H1 (cell line): ENCODE data around the gene C6orf120. TPM values are rescaled to one million over a fixed set of nuclear protein-coding genes. Genes with fewer than 3 reads are reported as not detected.

Source experiments
- CTCF ChIA-PET: fragments of 300-600 bp; sonication (Branson Sonifier 250); formaldehyde crosslinking; loops from one replicate; lab custom pipeline; 2021; ENCODE audit not compliant: partially characterized antibody; lab: Charles Lee
- POLR2A ChIA-PET: fragments of 300-600 bp; sonication (Branson Sonifier 250); formaldehyde crosslinking; loops from one replicate; lab custom pipeline; 2021; ENCODE audit warnings: inconsistent platforms; ENCODE audit not compliant: partially characterized antibody; lab: Charles Lee
- DNase-seq, 2 experiments: peaks; one replicate each; pipeline versions ENCODE4 v3.0.0 to v3.0.0-alpha.2; 2010 to 2022; ENCODE audit warnings: low spot score in 2 of 2, low read depth in 1 of 2, mixed read lengths in 1 of 2
- FAIRE-seq: peaks from 2 replicates; lab custom pipeline; 2011; peaks lifted over from hg19 to GRCh38; lab: Jason Lieb, UNC
- H2AFZ ChIP-seq: 2 replicates; pipeline ENCODE4 v1.8.1; 2012; ENCODE audit warnings: low read length, inconsistent platforms
- H2AK5ac ChIP-seq: 2 replicates; pipeline ENCODE4 v1.6.1; 2013; ENCODE audit warnings: low read depth, low read length
- H2BK120ac ChIP-seq: replicated peaks from 2 replicates; pipeline ENCODE3; 2013; ENCODE audit warnings: low read depth, low read length, inconsistent platforms
- H2BK12ac ChIP-seq: 2 replicates; pipeline ENCODE4 v1.6.1; 2013; ENCODE audit warnings: low read depth, low read length
- H2BK15ac ChIP-seq: 2 replicates; pipeline ENCODE4 v1.6.1; 2013; ENCODE audit warnings: low read length
- H2BK20ac ChIP-seq: 2 replicates; pipeline ENCODE4 v1.6.1; 2013; ENCODE audit warnings: low read length
- H2BK5ac ChIP-seq: 2 replicates; pipeline ENCODE4 v1.6.1; 2013; ENCODE audit warnings: low read depth, low read length
- H3K14ac ChIP-seq: 2 replicates; pipeline ENCODE4 v1.6.1; 2013; ENCODE audit warnings: inconsistent platforms; ENCODE audit not compliant: insufficient read length
- H3K18ac ChIP-seq: 2 replicates; pipeline ENCODE4 v1.6.1; 2013; ENCODE audit warnings: low read length; ENCODE audit errors: extremely low read depth
- H3K23ac ChIP-seq: 2 replicates; pipeline ENCODE4 v1.6.1; 2013; ENCODE audit warnings: inconsistent platforms; ENCODE audit not compliant: insufficient read length
- H3K23me2 ChIP-seq: 2 replicates; pipeline ENCODE4 v1.6.1; 2013; ENCODE audit warnings: low read depth, low read length
- H3K27ac ChIP-seq: 2 replicates; pipeline ENCODE4 v1.6.1; 2011; ENCODE audit warnings: low read depth, low read length, inconsistent platforms
- H3K27me3 ChIP-seq, 4 experiments: replicated peaks in 1 of 4; 1 replicate in 1 of 4; 2 replicates in 3 of 4; pipeline versions ENCODE4 v1.6.1 to v1.8.1; 2011 to 2013; ENCODE audit warnings: low read length in 3 of 4, mild to moderate bottlenecking in 3 of 4, inconsistent platforms in 2 of 4, mixed read lengths in 2 of 4, moderate library complexity in 1 of 4; ENCODE audit not compliant: control insufficient read depth in 3 of 4, insufficient read depth in 3 of 4; ENCODE audit errors: extremely low read depth in 1 of 4
- H3K36me3 ChIP-seq, 4 experiments: 2 replicates each; pipeline versions ENCODE4 v1.6.1 to v1.8.1; 2011 to 2013; ENCODE audit warnings: mild to moderate bottlenecking in 4 of 4, low read length in 3 of 4, moderate library complexity in 2 of 4, control low read depth in 1 of 4, inconsistent platforms in 1 of 4; ENCODE audit not compliant: insufficient read depth in 4 of 4, control insufficient read depth in 2 of 4
- H3K4ac ChIP-seq: replicated peaks from 2 replicates; pipeline ENCODE3; 2013; ENCODE audit warnings: low read length, low read depth, mixed read lengths, inconsistent platforms; ENCODE audit not compliant: insufficient read length
- H3K4me1 ChIP-seq, 4 experiments: replicated peaks in 1 of 4; 1 replicate in 1 of 4; 2 replicates in 3 of 4; pipeline versions ENCODE4 v1.6.1 to v1.8.1; 2011 to 2013; ENCODE audit warnings: low read length in 3 of 4, inconsistent platforms in 2 of 4, mixed read lengths in 1 of 4; ENCODE audit not compliant: insufficient read depth in 4 of 4, control insufficient read depth in 3 of 4
- H3K4me2 ChIP-seq, 2 experiments: 2 replicates each; pipeline versions ENCODE4 v1.6.1 to v1.8.1; 2011 to 2013; ENCODE audit warnings: low read depth in 2 of 2, low read length in 2 of 2, control low read depth in 1 of 2, inconsistent platforms in 1 of 2, mild to moderate bottlenecking in 1 of 2; ENCODE audit not compliant: insufficient read depth in 1 of 2
- H3K4me3 ChIP-seq, 4 experiments: fragments of 200-600, 300-600 bp in 1 of 4; sonication (generic), shearing (Covaris generic), sonication (Bioruptor Twin) in 1 of 4; 2 replicates each; pipeline versions ENCODE4 v1.5.1 to v1.8.1; 2011 to 2016; ENCODE audit warnings: low read length in 4 of 4, low read depth in 3 of 4, control low read depth in 2 of 4, inconsistent platforms in 2 of 4, mild to moderate bottlenecking in 2 of 4, mixed read lengths in 1 of 4, moderate library complexity in 1 of 4; ENCODE audit not compliant: insufficient read depth in 2 of 4; ENCODE audit errors: extremely low read depth in 1 of 4
- H3K56ac ChIP-seq: replicated peaks from 2 replicates; pipeline ENCODE3; 2013; ENCODE audit warnings: low read depth, mild to moderate bottlenecking, mixed read lengths, low read length, inconsistent platforms; ENCODE audit not compliant: insufficient read length
- H3K79me1 ChIP-seq: 2 replicates; pipeline ENCODE4 v1.6.1; 2013; ENCODE audit warnings: low read depth, low read length, control low read depth
- H3K79me2 ChIP-seq, 2 experiments: 2 replicates each; pipeline versions ENCODE4 v1.6.1 to v1.8.1; 2012 to 2013; ENCODE audit warnings: low read length in 2 of 2, mild to moderate bottlenecking in 2 of 2, inconsistent platforms in 1 of 2; ENCODE audit not compliant: insufficient read depth in 2 of 2, control insufficient read depth in 1 of 2
- H3K9ac ChIP-seq, 4 experiments: replicated peaks in 1 of 4; 1 replicate in 1 of 4; 2 replicates in 3 of 4; pipeline versions ENCODE4 v1.6.1 to v1.8.1; 2011 to 2013; ENCODE audit warnings: low read depth in 3 of 4, low read length in 3 of 4, control low read depth in 2 of 4, mild to moderate bottlenecking in 2 of 4, moderate library complexity in 2 of 4, inconsistent platforms in 1 of 4; ENCODE audit errors: extremely low read depth in 1 of 4
- H3K9me3 ChIP-seq, 2 experiments: 2 replicates each; pipeline versions ENCODE4 v1.6.1 to v1.8.1; 2012 to 2013; ENCODE audit warnings: mild to moderate bottlenecking in 2 of 2, moderate library complexity in 2 of 2, control low read depth in 1 of 2, inconsistent platforms in 1 of 2, low read depth in 1 of 2, low read length in 1 of 2, mixed read lengths in 1 of 2; ENCODE audit not compliant: insufficient read depth in 2 of 2
- H4K20me1 ChIP-seq, 2 experiments: replicated peaks in 1 of 2; 2 replicates each; pipeline versions ENCODE3 to v1.8.1; 2011 to 2013; ENCODE audit warnings: inconsistent platforms in 2 of 2, low read length in 2 of 2, mild to moderate bottlenecking in 1 of 2; ENCODE audit not compliant: insufficient read depth in 2 of 2, control insufficient read depth in 1 of 2
- H4K5ac ChIP-seq: 2 replicates; pipeline ENCODE4 v1.6.1; 2013; ENCODE audit warnings: low read length, low read depth, mixed read lengths, inconsistent platforms; ENCODE audit not compliant: insufficient read length
- H4K8ac ChIP-seq: 2 replicates; pipeline ENCODE4 v1.8.0; 2013; ENCODE audit warnings: mild to moderate bottlenecking, moderate library complexity, low read length, inconsistent platforms; ENCODE audit not compliant: insufficient read depth; ENCODE audit errors: extremely low read depth
- H4K91ac ChIP-seq: replicated peaks from 2 replicates; pipeline ENCODE3; 2013; ENCODE audit warnings: low read length, mixed read lengths, inconsistent platforms; ENCODE audit not compliant: insufficient read length
- CEBPB ChIP-seq: IDR thresholded peaks from 2 replicates; pipeline ENCODE4 v1.6.1; 2012; ENCODE audit warnings: low read depth, low read length
- GABPA ChIP-seq: IDR thresholded peaks from 2 replicates; pipeline ENCODE4 v1.6.1; 2011; ENCODE audit warnings: mild to moderate bottlenecking, low read length, moderate library complexity, borderline replicate concordance; ENCODE audit not compliant: insufficient read depth
- SP1 ChIP-seq: IDR thresholded peaks from 2 replicates; pipeline ENCODE4 v1.6.1; 2011; ENCODE audit warnings: low read depth, low read length
- WGBS, 2 experiments: shearing (Covaris generic) in 1 of 2; methylation state at CpG; one replicate each; pipeline versions ENCODE4 v1.1.6 to v1.1.7; 2013 to 2015; ENCODE audit warnings: low lambda C conversion rate in 2 of 2, mixed read lengths in 2 of 2, inconsistent platforms in 1 of 2, low coverage in 1 of 2, missing lambda C conversion rate in 1 of 2; ENCODE audit not compliant: insufficient replicate concordance in 2 of 2, insufficient coverage in 1 of 2, insufficient read length in 1 of 2; ENCODE audit errors: extremely low coverage in 1 of 2, missing lambda C conversion rate in 1 of 2; 5-methylcytosine and 5-hydroxymethylcytosine counted together
- polyA plus RNA-seq, 7 experiments: library from polyadenylated mRNA; depleted of rRNA in 3 of 7; stranded (reverse) in 5 of 7; unstranded in 2 of 7; fragments of >200 nt in 5 of 7; fragments of 200-250 nt in 2 of 7; gene quantifications; 1 replicate in 5 of 7; 2 replicates in 1 of 7; 4 replicates in 1 of 7; pipeline versions ENCODE4 v1.2.1 to v1.2.3, GENCODE V29; 2011 to 2013; ENCODE audit warnings: missing spikeins in 2 of 7, mixed read lengths in 2 of 7
- total RNA-seq: library from RNA; stranded (reverse); fragmentation: NEBNext Ultra II Directional; extraction: Animal tissue kit (Norgen Biotek cat#: 25700); gene quantifications from 2 replicates; pipeline ENCODE4 v1.2.1, GENCODE V29; 2021

C6orf120 gene
- total and polyA plus RNA-seq, 2 of the 8 experiments (the other 6 are each of a cell fraction or from before 2014, with no cell fraction given) = 16.2 to 30.6 TPM

DNA sequence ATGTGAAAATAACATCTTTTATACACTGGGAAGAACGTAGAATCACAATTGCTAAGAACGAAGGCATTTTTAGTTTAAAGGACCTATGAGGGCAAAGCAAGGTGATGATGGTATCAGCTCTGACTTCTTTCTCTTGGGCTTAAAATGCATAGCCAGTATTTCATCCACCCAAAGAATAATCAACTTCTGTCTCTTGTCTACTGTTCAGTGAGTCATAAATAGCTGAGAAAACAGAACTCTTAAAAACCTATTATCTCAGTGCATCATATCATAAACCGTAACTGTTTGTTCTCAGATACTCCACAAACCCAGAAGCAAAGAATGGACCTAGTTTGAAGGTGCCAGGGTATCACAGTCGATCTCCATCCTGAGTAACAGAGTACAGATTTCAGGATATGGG is 17.2 kb downstream of the C6orf120 start:
- Histone ChIP-seq H2BK12ac (no peak overlapping the region), H3K56ac (no peak overlapping the region), H3K36me3 (peaks cover 0 to 49% (median 10%) of the 10 kb centered on the region in 4 experiments; a peak in 7 of 8 replicates), H3K9ac (no peak overlapping the region), H4K20me1 (peaks cover 1 to 13% of the 10 kb centered on the region in 2 experiments), H3K4me3 (no peak overlapping the region), H2BK15ac (no peak overlapping the region), H2AK5ac (no peak overlapping the region), H3K18ac (no peak overlapping the region), H3K4me2 (no peak overlapping the region), H3K27me3 (peaks cover 0 to 2% (median under 1%) of the 10 kb centered on the region in 4 experiments; a peak in 1 of 7 replicates), H3K27ac (no peak overlapping the region), H3K23ac (no peak overlapping the region), H4K8ac (no peak overlapping the region), H3K79me2 (peaks cover 0 to 56% of the 10 kb centered on the region in 2 experiments; a peak in 2 of 4 replicates), H3K23me2 (peaks cover 9% of the 10 kb centered on the region), H2BK5ac (no peak overlapping the region), H4K5ac (no peak overlapping the region), H4K91ac (no peak overlapping the region), H3K4ac (no peak overlapping the region), H2AFZ (no peak overlapping the region), H3K9me3 (no peaks in the 10 kb centered on the region), H3K79me1 (peaks cover 3% of the 10 kb centered on the region; the same call in 1 of the 2 replicates), H2BK20ac (no peak overlapping the region), H2BK120ac (no peak overlapping the region), H3K14ac (no peak overlapping the region), H3K4me1 (peaks cover 0 to 3% (median 0%) of the 10 kb centered on the region in 4 experiments; a peak in 1 of 7 replicates)
- ChIA-PET CTCF (interaction anchor here (1.0 to 1.4 kb wide), 3 partner anchors 14 to 57 kb away, joined by 3 to 5 read pairs (median 4); no protein-coding TSS in a partner anchor), POLR2A (interaction anchor here (1.8 to 6.4 kb wide), 2 partner anchors 11 to 16 kb away, joined by 4 to 41 read pairs; partner anchors contain the start of genes C6orf120 and WDR27)
- WGBS, 2 experiments = 83% methylated on average over 4 of the region's 4 CpGs; no CpG with 5 or more reads in 1 of the 2 experiments
- FAIRE-seq (no peak), DNase-seq (no peak)
- TF ChIP-seq SP1 (no peak), CEBPB (no peak), GABPA (no peak)
